PFSK-1 (cell line): ENCODE measurements around the gene TGOLN2.

Experiments
- FOXP2 ChIP-seq: optimal IDR thresholded peaks from 2 replicates; pipeline ENCODE3; 2011; ENCODE audit warnings: borderline replicate concordance, control low read depth, inconsistent platforms; ENCODE audit not compliant: insufficient read depth; ENCODE audit errors: extremely low read length, extremely low read depth
- POLR2AphosphoS5 ChIP-seq: IDR thresholded peaks from 2 replicates; pipeline ENCODE4 v1.6.1; 2012; ENCODE audit warnings: low read depth, mild to moderate bottlenecking, control low read depth, low read length, moderate library complexity
- REST ChIP-seq, 2 experiments: IDR thresholded peaks; 2 replicates each; pipeline versions ENCODE4 v1.6.1 to v1.8.0; 2011 to 2012; ENCODE audit warnings: low read depth in 2 of 2, low read length in 2 of 2, control low read depth in 1 of 2, inconsistent platforms in 1 of 2, mild to moderate bottlenecking in 1 of 2, moderate library complexity in 1 of 2; ENCODE audit not compliant: insufficient read depth in 1 of 2
- SIN3A ChIP-seq: IDR thresholded peaks from 2 replicates; pipeline ENCODE4 v1.6.1; 2012; ENCODE audit warnings: mild to moderate bottlenecking, low read length, moderate library complexity, borderline replicate concordance; ENCODE audit not compliant: insufficient read depth
- TAF1 ChIP-seq: IDR thresholded peaks from 2 replicates; pipeline ENCODE4 v1.6.1; 2012; ENCODE audit warnings: low read length, control low read depth, borderline replicate concordance; ENCODE audit not compliant: insufficient read depth

The TGOLN2 gene

DNA sequence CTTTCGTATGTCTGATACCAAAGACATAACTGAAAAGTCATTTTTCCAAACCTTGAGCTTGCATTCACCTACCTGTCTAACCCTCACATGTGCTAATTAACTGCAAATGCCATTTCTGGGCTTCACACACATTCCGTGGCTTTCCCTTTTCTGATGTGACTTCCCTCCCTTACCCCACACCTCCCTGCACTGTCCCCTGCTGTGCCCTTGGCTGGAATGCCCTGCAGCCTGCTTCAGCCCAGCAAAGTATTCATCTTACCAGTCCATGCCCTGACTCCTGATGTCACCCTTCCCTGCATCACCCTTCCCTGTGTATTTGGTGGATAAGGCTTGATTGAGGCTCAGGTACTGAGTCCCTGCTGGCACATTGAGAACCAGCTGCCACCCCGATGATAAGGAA is 14.4 kb upstream of the TGOLN2 start:
- TF ChIP-seq POLR2AphosphoS5 (no peak), TAF1 (no peak), SIN3A (no peak), FOXP2 (no peak), REST (IDR thresholded peaks at IDR 0.05; ENCODE audit: insufficient read depth in 1 of 2, low read depth in 2 of 2, low read length in 2 of 2) (no peak)

GRCh38 chr2:85341269-85342029 is 13.7 kb upstream of the TGOLN2 start:
- no peak for TF ChIP-seq REST (IDR thresholded peaks at IDR 0.05; ENCODE audit: insufficient read depth in 1 of 2, low read depth in 2 of 2, low read length in 2 of 2)
- TF ChIP-seq POLR2AphosphoS5: no peak

DNA sequence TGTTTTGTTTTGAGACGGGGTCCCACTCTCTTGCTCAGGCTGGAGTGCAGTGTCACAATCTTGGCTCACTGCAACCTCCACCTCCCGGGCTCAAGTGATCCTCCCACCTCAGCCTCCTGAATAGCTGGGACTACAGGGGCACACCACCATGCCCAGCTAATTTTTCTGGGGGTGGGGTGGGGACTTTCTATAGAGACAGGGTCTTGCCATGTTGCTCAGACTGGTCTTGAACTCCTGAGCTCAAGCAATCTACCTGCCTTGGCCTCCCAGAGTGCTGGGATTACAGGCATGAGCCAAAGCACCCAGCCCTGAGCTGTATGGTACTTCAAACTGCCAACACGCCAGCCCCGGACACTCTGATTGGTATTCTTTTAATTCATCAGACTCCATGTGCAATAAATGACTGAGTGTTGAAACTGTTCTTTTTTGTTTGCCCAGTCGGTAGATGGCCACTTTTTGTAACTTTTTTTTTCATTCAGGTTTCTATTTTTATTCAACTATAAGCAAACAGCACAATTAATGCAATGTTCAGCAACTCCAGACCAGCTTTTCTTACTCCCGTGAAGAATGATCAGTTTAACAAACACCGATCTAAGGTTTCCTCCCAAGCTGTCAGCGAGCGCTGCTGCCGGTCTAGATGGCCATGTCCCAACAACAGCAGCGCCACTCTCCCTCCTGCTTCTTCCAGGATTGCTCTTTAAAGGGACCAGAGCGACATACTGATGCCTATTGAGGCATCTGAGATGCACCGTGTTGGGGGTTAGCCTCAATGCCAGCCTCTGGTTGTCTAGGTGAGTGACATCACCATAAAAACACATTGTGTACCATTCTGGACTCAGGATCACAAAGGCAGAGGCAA is 12.5 kb upstream of the TGOLN2 start:
- TF ChIP-seq REST (IDR thresholded peaks at IDR 0.05; ENCODE audit: insufficient read depth in 1 of 2, low read depth in 2 of 2, low read length in 2 of 2) (no peak), SIN3A (no peak), FOXP2 (no peak), TAF1 (no peak), POLR2AphosphoS5 (no peak)

- TF ChIP-seq SIN3A: no peak
- TF ChIP-seq TAF1: no peak
- TF ChIP-seq REST (IDR thresholded peaks at IDR 0.05; ENCODE audit: insufficient read depth in 1 of 2, low read depth in 2 of 2, low read length in 2 of 2): no peak
- TF ChIP-seq FOXP2: no peak
- no peak for TF ChIP-seq POLR2AphosphoS5
Observed at GRCh38 chr2:85334928-85335327, 7.1 kb upstream of the TGOLN2 start.
